GM12878 (cell line): ENCODE results near the gene SORCS1. TPM values are rescaled to one million over a fixed set of nuclear protein-coding genes. Genes with fewer than 3 reads are reported as not detected.

Experiments
- ATAC-seq: fragments of 200-7000 bp; cut with Tn5 transposase; 3 replicates; pipeline ENCODE4 v1.9.1; 2020; ENCODE audit warnings: mild to moderate bottlenecking, moderate library complexity
- BruUV-seq: library from RNA; stranded (reverse); fragments of 400-500 nt; replicated peaks from 2 replicates; lab custom pipeline; 2021; lab: Mats Ljungman, UMichigan
- CTCF ChIA-PET: fragments of 300-600 bp; sonication (Branson Sonifier 250); formaldehyde crosslinking; extraction: SDS; loops from one replicate; lab custom pipeline; 2021; ENCODE audit warnings: inconsistent platforms; lab: Yijun Ruan, JAX
- POLR2A ChIA-PET: fragments of 350-600 bp; formaldehyde crosslinking; extraction: SDS; loops from one replicate; lab custom pipeline; 2021; ENCODE audit warnings: inconsistent platforms; lab: Charles Lee
- RAD21 ChIA-PET: fragments of 300-600 bp; sonication (Branson Sonifier 250); formaldehyde crosslinking; loops from one replicate; lab custom pipeline; 2023; ENCODE audit warnings: antibody characterized with exemption; ENCODE audit not compliant: unreplicated experiment; lab: Charles Lee
- SMC1A ChIA-PET: fragments of 300-600 bp; sonication (Branson Sonifier 250); formaldehyde crosslinking; loops from one replicate; lab custom pipeline; 2023; ENCODE audit not compliant: unreplicated experiment, uncharacterized antibody; lab: Charles Lee
- DNase-seq: peaks from one replicate; pipeline ENCODE4 v3.0.0-alpha.2; 2011; ENCODE audit warnings: low read depth, low spot score
- FAIRE-seq: peaks from 3 replicates; lab custom pipeline; 2011; peaks lifted over from hg19 to GRCh38; lab: Jason Lieb, UNC
- H2AFZ ChIP-seq: 2 replicates; pipeline ENCODE4 v1.6.0; 2011; ENCODE audit warnings: low read depth, low read length, control low read depth; ENCODE audit not compliant: control insufficient read depth
- H3K27ac ChIP-seq: 2 replicates; pipeline ENCODE4 v1.5.1; 2011; ENCODE audit warnings: control low read depth; ENCODE audit not compliant: control insufficient read depth, insufficient read depth
- H3K27me3 ChIP-seq, 2 experiments: replicated peaks in 1 of 2; 2 replicates each; pipeline versions ENCODE4 v1.6.0 to v1.6.1; 2011; ENCODE audit warnings: low read length in 1 of 2; ENCODE audit not compliant: control insufficient read depth in 2 of 2, insufficient read depth in 2 of 2
- H3K36me3 ChIP-seq, 2 experiments: 2 replicates each; pipeline ENCODE4 v1.5.1; 2011; ENCODE audit warnings: low read length in 1 of 2; ENCODE audit not compliant: control insufficient read depth in 2 of 2, insufficient read depth in 2 of 2
- H3K4me1 ChIP-seq: 2 replicates; pipeline ENCODE4 v1.6.1; 2011; ENCODE audit warnings: mild to moderate bottlenecking, low read length, moderate library complexity, mixed read lengths; ENCODE audit not compliant: control insufficient read depth, insufficient read depth
- H3K4me2 ChIP-seq: 2 replicates; pipeline ENCODE4 v1.6.0; 2011; ENCODE audit warnings: control low read depth; ENCODE audit not compliant: control insufficient read depth, insufficient read depth
- H3K4me3 ChIP-seq: fragments of 200-600 bp; sonication (generic); 2 replicates; pipeline ENCODE4 v1.5.1; 2016
- H3K79me2 ChIP-seq: 2 replicates; pipeline ENCODE4 v1.6.0; 2011; ENCODE audit warnings: low read length; ENCODE audit not compliant: control insufficient read depth, insufficient read depth
- H3K9ac ChIP-seq: 2 replicates; pipeline ENCODE4 v1.8.0; 2011; ENCODE audit warnings: low read length, control low read depth, mixed read lengths; ENCODE audit not compliant: control insufficient read depth, insufficient read depth
- H3K9me3 ChIP-seq: replicated peaks from 3 replicates; pipeline ENCODE4 v1.5.1; 2011; ENCODE audit warnings: mild to moderate bottlenecking, low read length; ENCODE audit not compliant: control insufficient read depth, insufficient read depth
- H4K20me1 ChIP-seq: 2 replicates; pipeline ENCODE4 v1.6.0; 2011; ENCODE audit not compliant: control insufficient read depth, insufficient read depth
- CBX3 ChIP-seq: fragments of 200-600 bp; sonication (generic); IDR thresholded peaks from 2 replicates; pipeline ENCODE4 v1.6.1; 2016; ENCODE audit warnings: low read depth, borderline replicate concordance
- MEF2A ChIP-seq: IDR thresholded peaks from 2 replicates; pipeline ENCODE4 v1.6.1; 2011; ENCODE audit warnings: low read depth, mild to moderate bottlenecking, low read length, moderate library complexity; ENCODE audit not compliant: insufficient read depth
- PML ChIP-seq: IDR thresholded peaks from 2 replicates; pipeline ENCODE4 v1.6.1; 2012; ENCODE audit warnings: low read length, inconsistent platforms
- STAT1 ChIP-seq: fragments of 450-650 bp; conservative IDR thresholded peaks from 2 replicates; pipeline ENCODE4 v1.6.1; 2014; ENCODE audit warnings: antibody characterized with exemption, mild to moderate bottlenecking
- TAF1 ChIP-seq: IDR thresholded peaks from 2 replicates; pipeline ENCODE4 v1.6.1; 2011; ENCODE audit warnings: mild to moderate bottlenecking, low read depth, low read length, borderline replicate concordance
- ZNF207 ChIP-seq: fragments of 450-650 bp; IDR thresholded peaks from 2 replicates; pipeline ENCODE4 v1.6.1; 2014; ENCODE audit warnings: antibody characterized with exemption, mild to moderate bottlenecking, borderline replicate concordance
- ZNF384 ChIP-seq: IDR thresholded peaks from 2 replicates; pipeline ENCODE4 v1.6.1; 2012; ENCODE audit warnings: low read depth, mild to moderate bottlenecking, low read length, improper control_type of control experiment, borderline replicate concordance
- WGBS: methylation state at CpG from one replicate; pipeline ENCODE4 v1.1.6; 2016; ENCODE audit warnings: low lambda C conversion rate; ENCODE audit not compliant: insufficient replicate concordance, insufficient coverage; ENCODE audit errors: missing lambda C conversion rate; 5-methylcytosine and 5-hydroxymethylcytosine counted together
- in situ Hi-C: fragments of 300-500 bp; cut with MboI; formaldehyde crosslinking; loops from 9 replicates; pipeline ENCODE4 v1.14.3; 2018; ENCODE audit warnings: mixed read lengths
- intact Hi-C: fragments of 100-400 bp; cut with micrococcal nuclease; formaldehyde crosslinking; loops from one replicate; pipeline ENCODE4 v1.14.2; 2022; ENCODE audit not compliant: unreplicated experiment
- polyA plus RNA-seq, 11 experiments: library from polyadenylated mRNA; depleted of rRNA in 4 of 11; unstranded in 6 of 11; stranded (reverse) in 5 of 11; fragments of >200 nt; fragmentation: Nextera tagmentation in 4 of 11; fragmentation: Illumina TruSeq in 1 of 11; extraction: Ambion mirVana in 4 of 11; extraction: Trizol in 1 of 11; gene quantifications; 1 replicate in 1 of 11; 2 replicates in 10 of 11; pipeline versions ENCODE4 v1.2.1 to v1.2.3, GENCODE V29; 2011 to 2016; ENCODE audit warnings: inconsistent platforms in 2 of 11, missing spikeins in 2 of 11, low read depth in 1 of 11
- total RNA-seq, 4 experiments: library from RNA; depleted of rRNA in 3 of 4; stranded (reverse); fragments of >200 nt in 3 of 4; fragmentation: Illumina TruSeq in 1 of 4; extraction: Trizol in 1 of 4; gene quantifications; 2 replicates each; pipeline versions ENCODE4 v1.2.1 to v1.2.3, GENCODE V29; 2013 to 2021
- TF ChIP-seq, protein P1 (sequence below): fragments of 450-650 bp; IDR thresholded peaks from 2 replicates; pipeline ENCODE4 v1.6.1; 2017; ENCODE audit warnings: antibody characterized with exemption, mild to moderate bottlenecking, moderate library complexity

The SORCS1 gene
- total and polyA plus RNA-seq, 10 of the 15 experiments (the other 5 are each of a cell fraction or from before 2014, with no cell fraction given), result 0.02 to 9.6 (median 0.06) TPM; not detected in 3

DNA sequence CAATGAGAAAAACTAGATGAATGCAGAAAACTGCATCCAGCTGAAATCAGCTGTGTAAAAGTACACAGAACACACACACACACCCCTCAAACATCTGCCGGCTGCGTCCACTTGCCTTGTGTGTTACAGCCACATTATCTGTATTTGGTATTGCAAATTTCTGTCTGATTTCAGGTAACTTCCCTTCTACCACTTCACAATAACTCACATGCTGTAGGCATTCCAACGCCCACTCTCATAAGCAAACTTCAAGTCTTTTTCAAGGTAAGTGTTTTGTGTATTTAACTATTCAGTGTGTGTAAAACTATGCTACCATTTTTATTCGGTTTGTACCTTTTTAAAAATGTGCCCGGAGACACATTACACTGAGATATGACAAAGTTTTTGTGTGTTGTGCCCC lies 594.2 kb downstream of the SORCS1 start:
- Histone ChIP-seq H4K20me1 (no peaks in the 10 kb centered on the region), H3K27me3 (no peaks in the 10 kb centered on the region; a peak in 2 of 4 replicates), H3K27ac (no peak overlapping the region), H3K9ac (no peak overlapping the region), H3K36me3 (no peaks in the 10 kb centered on the region), H3K4me1 (no peaks in the 10 kb centered on the region), H2AFZ (no peak overlapping the region), H3K79me2 (no peaks in the 10 kb centered on the region), H3K4me2 (no peak overlapping the region), H3K9me3 (no peaks in the 10 kb centered on the region), H3K4me3 (no peak overlapping the region)
- ATAC-seq, result no peak
- RAD21 ChIA-PET, result no interaction called here
- CTCF ChIA-PET, result no interaction called here
- intact Hi-C loops, result no loop called here
- SMC1A ChIA-PET, result interaction anchor here (1.6 kb wide), 1 partner anchor 175 kb away, joined by 4 read pairs; no protein-coding TSS in a partner anchor
- WGBS, result 38% methylated on average over 5 of the region's 5 CpGs
- no TSS peak for BruUV-seq
- DNase-seq, result no peak
- POLR2A ChIA-PET, result no interaction called here
- in situ Hi-C loops, result no loop called here
- FAIRE-seq, result no peak
- TF ChIP-seq ZNF384 (no peak), CBX3 (no peak), STAT1 (no peak), TAF1 (no peak), PML (no peak), ZNF207 (no peak), MEF2A (no peak)
- TF ChIP-seq, protein P1, sequence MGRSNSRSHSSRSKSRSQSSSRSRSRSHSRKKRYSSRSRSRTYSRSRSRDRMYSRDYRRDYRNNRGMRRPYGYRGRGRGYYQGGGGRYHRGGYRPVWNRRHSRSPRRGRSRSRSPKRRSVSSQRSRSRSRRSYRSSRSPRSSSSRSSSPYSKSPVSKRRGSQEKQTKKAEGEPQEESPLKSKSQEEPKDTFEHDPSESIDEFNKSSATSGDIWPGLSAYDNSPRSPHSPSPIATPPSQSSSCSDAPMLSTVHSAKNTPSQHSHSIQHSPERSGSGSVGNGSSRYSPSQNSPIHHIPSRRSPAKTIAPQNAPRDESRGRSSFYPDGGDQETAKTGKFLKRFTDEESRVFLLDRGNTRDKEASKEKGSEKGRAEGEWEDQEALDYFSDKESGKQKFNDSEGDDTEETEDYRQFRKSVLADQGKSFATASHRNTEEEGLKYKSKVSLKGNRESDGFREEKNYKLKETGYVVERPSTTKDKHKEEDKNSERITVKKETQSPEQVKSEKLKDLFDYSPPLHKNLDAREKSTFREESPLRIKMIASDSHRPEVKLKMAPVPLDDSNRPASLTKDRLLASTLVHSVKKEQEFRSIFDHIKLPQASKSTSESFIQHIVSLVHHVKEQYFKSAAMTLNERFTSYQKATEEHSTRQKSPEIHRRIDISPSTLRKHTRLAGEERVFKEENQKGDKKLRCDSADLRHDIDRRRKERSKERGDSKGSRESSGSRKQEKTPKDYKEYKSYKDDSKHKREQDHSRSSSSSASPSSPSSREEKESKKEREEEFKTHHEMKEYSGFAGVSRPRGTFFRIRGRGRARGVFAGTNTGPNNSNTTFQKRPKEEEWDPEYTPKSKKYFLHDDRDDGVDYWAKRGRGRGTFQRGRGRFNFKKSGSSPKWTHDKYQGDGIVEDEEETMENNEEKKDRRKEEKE, result no peak
